ENCODE measurements around the gene NR4A3.
"Not testable (repeated sequence)": the region's sequence is repeated elsewhere in the genome, so short reads cannot be mapped to it uniquely, and the experiment has no call there.

NR4A3 gene

DNA sequence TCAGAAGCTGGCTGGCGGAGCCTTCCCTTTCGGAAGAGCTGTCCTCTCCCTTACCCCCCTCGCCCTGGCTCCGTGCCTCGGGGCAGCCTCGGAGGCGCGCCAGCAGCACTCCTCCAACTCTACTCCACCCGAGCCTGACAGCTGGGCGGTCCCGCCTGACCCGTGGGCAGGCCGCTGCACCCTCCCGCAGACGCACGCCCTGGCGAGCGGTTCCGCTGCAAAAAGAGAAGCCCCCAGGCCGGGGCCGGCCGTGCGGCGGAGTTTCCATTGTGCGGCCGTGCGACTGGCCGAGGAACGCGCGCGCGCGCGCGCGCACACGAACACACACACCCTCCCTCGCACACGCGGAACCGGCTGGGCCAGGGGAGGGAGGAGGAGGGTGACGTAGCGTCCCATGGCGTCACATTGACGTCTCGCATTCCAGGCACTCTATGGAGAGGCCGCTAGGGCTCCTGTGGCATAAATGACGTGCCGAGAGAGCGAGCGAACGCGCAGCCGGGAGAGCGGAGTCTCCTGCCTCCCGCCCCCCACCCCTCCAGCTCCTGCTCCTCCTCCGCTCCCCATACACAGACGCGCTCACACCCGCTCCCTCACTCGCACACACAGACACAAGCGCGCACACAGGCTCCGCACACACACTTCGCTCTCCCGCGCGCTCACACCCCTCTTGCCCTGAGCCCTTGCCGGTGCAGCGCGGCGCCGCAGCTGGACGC lies at the start of gene NR4A3:
Gene NR4A3, plus strand, starts transcription at position 490 of the 713 bp plus-strand sequence. CDS start 6,158 bp downstream, outside the sequence.
- peak; percentile 72 for DNase-seq

DNA sequence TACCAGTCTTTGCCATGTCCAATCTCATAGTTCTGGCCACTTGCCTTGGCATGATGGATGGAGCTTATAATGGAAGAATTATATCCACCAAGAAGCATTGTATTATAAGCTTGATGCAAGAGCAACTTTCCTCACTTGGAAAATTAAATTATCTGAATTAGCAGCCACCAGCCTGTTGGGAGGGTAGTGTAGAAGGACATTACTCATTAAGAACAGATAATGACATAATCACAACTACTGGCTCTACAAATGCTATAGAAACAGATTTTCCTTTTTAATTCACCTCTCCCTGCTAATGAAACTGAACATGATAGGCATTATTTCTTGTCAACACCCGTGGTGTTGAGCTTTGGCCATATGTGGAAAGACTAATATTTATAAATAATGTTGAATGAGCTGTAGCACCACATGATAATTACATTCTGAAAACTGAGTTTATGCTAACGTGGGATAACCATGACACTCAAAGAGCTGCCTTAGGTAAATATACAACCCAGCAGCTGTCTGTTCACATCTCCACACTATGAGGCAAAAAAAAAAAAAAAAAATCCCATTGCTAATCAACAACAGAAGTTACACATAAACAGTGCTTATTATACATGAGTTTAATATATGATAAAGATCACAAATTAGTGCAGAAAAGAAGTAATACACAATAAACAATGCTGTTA lies 48.1 kb upstream of the NR4A3 start:
- no peak for DNase-seq

DNA sequence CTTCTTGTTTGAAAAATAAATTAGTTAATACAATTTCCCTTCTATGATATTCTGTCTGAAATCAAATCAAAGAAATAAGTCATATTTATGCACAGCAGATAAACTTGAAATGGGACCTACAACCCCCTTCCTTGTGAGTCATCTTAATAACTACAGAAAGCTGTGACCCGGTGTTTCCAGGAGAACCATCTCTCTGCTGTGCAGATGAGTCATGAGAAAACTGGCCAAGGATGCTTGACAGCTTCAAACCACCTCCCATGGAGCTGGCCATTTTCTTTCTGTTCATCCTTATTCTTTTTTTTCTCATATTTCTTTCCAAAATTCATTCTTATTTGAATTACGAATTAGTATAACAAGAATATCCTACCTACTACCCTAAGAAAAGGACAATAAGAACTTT lies 43.4 kb upstream of the NR4A3 start:
- no peak for DNase-seq

DNA sequence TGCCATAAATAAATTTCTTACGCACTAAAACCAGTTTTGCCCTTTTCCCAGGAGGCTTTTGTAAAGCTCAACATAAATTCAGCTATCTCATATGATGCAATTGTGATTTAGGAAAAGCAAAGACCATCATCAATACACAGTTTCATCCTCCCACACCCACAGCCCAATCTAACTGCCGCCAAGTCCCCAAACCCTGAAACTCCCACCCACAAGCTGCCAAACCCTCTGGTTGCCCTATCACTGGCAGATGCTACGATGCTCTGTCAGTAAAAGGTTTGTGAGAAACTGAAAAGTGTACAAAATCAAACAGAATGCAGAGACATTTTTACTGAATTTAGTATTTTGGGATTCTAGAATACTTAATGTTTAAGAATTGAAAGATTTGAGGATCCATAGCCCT lies 42.8 kb upstream of the NR4A3 start:
- no peak for DNase-seq

DNA sequence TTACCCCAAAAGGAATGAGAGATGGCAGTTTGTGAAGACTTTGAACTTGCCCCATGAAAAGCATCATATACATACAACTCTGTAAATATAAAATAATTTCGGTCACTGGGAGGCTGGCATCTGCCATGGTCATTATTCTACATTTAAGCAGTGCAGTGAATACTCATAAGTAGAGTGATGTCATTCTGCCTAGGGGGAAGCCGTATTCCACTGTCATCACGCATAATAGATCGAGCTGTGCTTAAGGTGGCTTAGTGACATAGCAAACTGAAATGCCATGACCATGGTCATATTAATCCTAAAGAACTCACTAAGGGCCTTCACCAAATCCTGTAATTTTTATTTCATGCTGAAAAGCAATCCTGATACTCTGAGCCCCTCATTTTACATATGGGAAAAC lies 42.4 kb upstream of the NR4A3 start:
- no peak for DNase-seq

DNA sequence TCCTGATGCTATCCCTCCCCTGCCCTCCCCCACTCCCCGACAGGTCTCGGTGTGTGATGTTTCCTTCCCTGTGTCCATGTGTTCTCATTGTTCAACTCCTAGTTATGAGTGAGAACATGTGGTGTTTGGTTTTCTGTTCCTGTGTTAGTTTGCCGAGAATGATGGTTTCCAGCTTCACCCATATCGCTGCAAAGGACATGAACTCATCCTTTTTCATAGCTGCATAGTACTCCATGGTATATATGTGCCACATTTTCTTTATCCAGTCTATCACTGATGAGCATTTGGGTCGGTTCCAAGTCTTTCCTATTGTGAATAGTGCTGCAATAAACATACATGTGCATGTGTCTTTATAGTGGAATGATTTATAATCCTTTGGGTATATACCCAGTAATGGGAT lies 39.3 kb upstream of the NR4A3 start:
- DNase-seq = not testable (repeated sequence)

DNA sequence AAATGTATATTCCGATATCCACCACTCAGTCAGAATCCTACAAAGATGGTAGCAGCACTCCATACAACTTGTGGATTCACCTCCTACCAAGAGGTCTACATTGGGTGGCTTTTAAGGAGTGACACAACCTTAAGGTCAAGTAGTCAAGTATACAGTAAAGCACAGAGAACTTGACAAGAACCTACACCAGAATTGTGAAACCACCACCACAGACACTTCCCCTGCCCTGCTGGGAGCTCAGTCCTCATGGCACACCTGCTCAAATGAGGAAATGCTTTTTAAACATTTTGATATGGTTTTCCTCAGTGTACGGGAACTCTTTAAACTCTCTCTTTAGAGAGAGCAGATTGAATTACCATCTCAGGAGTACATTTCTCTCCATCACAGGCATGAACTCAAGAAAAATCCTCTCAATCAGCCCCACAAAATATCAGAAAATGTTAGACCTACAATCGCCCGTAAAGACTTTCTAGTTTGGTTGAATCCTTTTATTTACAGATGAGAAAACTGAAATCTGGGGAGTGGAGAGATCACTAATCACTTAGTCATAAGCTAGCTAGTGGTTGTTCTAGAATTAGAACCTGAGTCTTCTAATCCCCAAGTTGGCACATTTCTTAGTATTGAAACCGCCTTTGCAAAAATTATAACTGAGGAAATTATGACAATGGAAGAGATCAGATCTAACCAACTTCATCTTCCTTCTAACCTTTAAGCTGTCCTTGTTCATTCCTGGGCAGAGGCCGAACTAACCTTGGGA lies 38.5 kb upstream of the NR4A3 start:
- peak; percentile 83 for DNase-seq

DNA sequence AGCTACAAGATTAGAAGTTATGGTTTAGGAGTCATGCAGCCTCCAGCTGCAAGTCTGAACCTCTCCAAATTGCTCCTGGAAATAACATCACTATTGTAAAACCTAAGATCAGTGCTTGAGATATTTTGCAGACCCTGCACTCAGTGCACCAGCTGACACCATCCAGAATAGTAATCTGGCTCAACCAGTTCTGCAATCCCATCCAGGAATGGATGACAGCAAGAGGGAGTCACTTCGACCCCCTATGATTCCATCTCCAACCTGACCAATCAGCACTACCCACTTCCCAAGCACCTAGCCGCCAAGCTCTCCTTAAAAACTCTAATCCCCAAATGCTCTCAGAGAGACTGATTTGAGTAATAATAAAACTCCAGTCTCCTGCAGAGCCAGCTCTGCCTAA lies 37.9 kb upstream of the NR4A3 start:
- no peak for DNase-seq

DNA sequence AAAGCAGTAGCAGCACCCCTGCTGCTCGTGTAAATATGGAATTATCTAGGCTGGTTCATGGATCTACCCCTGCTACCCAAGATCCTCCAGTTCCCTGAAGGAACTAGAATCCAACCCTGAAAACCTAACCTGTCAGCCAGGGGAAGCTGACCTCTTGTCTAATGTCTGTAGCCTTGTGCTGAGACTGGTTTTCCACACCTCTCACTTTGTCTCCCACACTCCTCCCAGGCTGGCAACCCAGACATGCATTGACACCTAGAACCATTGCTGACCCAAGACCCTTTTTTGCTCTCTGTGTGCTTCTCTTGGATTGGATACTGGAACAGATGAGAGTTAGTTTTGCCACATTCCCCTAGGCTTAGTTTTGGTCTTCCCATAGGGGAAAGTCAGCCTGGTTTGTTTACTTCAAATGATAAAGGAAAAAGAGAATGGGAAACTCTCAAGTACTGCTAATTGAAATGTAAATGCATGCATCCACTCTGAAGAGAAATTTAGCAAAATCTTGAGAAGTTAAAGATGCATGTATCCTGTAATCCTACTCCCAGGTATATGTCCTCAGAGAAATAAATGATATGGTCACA lies 36.6 kb upstream of the NR4A3 start:
- no peak for DNase-seq

DNA sequence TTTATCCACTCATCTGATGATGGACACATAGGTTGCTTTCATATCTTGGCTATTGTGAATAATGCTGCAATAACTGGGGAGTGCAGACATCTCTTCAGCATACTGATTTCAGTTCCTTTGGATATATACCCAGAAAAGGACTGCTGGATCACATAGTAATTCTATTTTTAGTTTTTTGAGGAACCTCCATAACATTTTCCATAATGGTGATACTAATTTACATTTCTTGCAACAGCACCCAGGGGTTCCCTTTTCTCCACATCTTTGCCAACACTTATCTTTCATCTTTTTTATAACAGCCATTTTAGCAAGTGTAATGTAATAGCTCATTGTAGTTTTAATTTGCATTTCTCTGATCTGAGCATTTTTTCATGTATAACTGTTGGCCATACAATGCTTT lies 34.1 kb upstream of the NR4A3 start:
- DNase-seq = peak; percentile 10

DNA sequence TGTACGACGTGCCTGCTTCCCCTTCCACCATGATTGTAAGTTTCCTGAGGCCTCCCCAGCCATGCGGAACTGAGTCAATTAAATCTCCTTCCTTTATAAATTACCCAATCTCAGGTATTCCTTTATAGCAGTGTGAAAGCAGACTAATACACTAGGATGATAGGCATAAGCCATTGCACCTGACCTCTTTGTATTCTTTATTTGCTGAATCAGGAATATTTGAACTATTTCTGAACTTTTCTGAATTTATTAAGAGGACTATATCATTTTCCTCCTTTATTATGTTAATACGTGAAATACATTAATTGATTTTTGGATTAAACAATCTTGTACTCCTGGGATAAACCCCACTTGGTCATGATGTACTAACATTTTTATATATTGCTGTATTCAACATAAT lies 28.2 kb upstream of the NR4A3 start:
- DNase-seq = no peak

DNA sequence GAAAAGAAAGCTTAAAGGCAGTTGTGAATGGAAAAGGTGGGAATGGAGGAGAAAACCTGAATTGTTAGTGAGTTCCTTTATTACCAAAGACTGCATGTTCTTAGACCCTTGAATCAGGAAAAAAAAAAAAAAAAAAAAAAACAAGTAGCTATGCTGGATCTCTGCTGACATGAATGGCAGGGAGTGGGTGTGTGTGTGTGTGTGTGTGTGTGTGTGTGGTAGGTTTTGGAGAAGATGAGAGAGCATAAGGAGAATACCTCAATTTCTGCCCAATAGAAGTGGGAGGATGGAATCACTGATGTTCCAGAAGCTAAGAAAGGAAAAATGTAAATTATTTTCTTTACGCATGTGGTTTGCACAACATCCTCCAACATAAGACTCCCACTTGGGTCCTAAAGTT lies 25.5 kb upstream of the NR4A3 start:
- no peak for DNase-seq

DNA sequence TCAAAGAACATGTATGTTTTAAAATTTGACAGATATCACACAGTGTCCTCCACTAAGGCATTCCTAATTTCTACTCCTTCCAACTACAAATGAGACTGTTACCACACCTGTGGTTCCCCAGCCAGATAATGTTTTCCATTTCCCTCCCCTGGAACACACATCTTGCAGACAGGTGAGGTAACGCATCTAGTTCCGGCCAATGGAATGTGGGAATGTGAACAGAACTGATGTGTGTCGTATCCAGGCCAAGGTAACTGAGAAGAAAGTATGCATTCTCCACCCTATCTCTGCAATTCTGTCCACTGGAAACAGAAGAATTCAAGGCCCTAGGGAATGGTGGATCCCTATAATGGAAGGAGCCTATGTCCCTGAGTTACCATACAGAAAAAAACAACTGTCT lies 19.9 kb upstream of the NR4A3 start:
- DNase-seq = no peak

DNA sequence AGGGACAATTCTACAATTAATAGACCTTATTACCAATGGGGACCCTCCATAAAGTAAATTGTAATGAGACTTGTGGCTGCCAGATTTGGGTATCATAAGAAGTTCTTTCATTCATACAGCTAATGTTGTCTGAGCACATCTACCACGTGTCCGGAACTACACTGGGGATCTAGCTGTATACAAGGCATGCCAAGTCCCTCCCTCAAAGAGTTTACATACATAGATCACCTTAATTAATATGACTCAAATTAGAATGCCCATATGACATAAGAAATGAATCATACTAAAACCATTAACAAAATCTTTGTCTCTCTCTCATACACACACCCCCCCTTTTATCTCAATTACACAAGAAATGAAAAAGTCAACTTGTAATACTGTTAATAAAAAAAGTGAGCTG lies 18.0 kb upstream of the NR4A3 start:
- no peak for DNase-seq

DNA sequence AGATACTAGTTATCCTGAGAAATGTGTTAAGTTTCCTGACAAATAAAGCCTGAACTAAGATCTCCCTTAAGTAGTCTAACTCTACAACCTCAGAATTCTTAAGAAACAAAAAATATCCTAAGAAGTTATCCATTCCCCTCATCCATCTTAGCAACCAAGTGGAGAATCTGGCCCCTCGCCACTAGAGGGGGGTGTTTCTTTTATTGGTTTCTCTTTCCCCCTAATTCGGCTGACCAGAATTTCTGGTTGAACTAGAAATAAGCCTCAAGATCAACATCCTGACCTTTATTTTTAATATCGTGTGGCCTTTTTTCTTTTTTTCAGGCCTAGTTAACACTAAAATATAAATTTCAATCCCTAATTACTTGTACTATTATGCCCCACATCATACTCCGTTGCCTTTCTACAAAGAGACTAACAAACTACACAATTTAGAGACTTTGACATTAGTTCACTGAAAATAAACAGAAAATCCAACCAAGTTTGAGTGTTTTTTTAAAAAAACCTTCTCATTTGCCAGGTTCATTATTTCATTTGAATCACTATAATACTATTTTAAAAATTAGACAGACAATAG lies 14.3 kb upstream of the NR4A3 start:
- peak; percentile 12 for DNase-seq

DNA sequence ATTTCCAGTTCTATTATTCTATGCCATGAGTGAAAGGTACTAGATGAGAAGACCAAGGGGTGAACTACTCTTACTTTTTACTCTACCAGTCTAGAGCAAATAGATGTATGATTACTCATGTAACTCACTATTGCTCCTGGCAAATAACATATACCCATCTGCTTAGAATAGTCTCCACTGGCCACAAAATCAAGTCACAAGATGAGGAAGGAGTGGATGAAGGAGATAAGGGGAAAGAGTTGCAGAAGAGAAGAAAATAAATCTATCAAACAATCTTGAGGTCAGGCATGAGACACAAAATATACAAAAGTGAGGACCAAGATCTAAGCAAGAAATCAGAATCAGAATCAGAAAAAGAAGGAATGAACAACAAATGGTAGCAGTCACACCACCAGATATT lies 13.7 kb upstream of the NR4A3 start:
- DNase-seq = peak; percentile 19

DNA sequence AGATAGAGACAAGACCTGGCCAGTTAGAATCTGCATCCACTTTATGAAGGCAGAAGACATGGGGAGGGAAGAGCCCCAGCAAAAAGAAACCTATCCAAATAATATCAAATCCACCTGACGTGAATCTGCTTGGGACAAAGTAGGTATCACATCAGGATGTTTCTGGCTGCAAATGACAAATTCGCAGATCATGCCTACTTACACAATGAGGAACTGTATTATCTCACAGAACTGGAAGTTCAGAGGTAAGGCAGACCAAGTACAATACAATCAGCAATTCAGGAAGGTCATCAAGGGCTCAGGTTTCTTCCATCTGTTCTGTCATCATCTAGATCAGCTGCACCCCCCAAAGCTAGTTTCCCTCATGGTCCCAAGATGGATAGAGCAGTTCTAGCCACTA lies 13.2 kb upstream of the NR4A3 start:
- peak; percentile 26 for DNase-seq

DNA sequence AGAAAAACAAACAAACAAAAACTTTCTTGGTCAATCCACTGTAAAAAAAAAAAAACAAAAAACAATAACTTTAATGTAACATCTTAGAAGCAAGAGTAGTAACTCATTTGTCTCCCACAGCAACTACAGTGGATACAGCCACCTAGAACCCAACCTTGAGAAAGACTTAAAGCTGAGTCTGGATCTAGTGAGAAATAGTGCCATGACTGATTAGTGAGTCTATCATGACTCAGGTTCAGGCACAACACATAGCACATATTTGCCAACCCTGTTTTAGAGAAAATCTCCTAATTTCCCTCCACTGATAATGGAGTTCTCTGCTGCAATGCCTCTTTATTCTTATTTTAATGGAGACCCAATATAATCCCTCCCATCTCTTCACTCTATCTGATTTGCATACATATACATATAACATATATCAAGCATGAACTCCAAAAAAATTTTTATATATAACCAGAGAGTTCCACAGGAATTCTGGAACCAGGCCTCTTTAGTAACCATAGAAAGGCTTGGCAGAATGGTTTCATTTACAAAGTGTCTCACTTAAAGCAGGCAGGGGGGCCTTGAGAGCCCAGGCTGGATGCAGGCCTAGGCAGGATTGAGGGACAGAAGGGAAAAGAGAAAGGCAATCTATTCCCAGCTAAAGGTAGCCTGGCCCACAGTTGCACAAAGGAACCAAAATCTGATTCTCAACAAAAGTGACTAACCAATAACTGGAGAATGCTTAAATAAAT lies 11.9 kb upstream of the NR4A3 start:
- no peak for DNase-seq

DNA sequence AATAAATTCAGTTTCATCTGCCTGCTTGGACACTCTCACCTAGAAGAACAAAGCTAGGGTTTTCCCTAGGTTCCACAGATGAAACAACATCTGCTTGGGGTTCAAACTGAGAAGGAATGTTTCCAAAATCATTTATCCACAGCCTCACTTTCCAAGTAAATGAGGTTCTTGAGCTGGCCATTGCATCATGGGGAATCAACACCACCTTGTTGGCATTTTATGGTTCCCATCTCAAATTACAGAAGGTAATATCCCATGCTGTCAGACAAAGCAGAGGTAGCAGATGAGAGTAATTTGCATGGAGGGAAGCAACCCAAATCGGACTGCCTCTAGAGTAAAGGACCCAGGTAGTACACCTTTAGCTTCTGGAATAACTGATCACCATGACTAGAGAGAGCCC lies 10.5 kb upstream of the NR4A3 start:
- no peak for DNase-seq

DNA sequence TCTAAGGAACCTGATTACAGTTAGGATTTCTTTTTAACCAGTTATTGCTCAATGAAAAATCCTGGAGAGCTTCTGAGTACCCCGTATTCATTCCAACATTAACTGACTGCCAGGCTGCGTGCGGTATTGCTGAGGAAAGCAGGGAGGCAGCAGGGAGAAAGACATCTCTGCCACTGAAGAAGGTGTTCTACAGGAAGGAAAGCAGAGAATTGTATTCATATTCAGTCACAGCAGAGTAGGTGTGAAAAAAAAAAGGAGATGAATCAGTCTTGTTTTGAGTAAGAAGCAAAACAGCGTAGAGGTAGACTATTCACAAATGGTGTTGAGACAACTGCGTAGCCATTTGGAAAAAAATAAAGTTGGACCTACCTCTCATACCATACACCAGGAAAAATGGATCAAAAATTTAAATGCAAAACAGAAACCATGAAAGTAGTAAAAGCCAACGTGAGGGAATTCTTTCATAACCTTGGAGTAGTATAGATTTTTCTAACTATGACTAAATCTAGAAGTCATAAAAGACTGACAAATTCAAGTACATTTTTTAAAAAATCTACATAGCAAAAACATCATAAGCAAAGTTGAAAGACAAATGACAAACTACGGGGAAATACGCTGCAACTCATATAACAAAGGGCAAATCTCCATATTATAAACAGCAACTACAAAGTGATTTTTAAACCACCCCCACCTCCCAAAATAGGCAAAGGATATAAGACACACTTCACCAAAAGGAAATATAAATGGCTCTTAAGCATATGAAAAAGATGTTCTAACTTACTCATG lies 9.9 kb upstream of the NR4A3 start:
- DNase-seq = no peak

DNA sequence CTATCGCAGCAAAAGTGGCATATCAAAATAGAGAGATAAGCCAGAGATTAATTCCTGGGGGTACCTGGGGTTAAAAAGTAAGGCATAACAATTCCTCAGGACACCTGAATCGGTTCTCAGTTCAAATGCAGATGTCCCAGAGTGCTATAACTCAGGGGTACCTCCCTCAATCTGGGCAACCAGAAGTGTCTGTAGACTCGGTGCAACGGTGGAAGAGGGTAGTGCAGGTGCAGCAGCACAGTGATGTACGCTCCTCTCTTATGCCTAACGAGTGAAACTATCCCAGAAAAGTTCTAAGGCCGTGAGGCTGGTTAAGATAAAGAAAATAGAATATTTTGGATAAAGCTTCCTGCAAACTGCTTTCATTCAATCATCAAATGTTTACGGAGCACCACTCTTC lies 7.9 kb upstream of the NR4A3 start:
- DNase-seq = no peak

DNA sequence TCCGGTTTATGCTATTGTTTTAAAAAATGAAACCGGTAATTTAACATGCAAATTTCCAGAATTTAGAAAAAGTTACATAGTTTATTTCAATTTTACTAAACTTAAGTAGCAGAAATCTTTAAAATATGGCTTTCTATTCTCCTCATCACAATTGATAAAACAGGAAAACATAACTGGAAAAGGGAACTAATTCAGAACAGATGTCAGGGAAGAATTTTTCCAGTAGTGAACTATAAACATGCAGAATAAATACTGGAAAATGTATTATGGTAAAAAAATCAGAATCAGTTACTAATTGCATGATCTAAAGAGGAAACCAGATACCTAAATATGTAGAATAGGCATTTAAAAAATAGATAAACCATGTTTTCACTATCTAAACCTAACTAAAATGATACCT lies 7.3 kb upstream of the NR4A3 start:
- DNase-seq = no peak

Data from GF-D8 (cell line).